ENCODE measurements around the gene TBC1D14.
"Not testable (repeated sequence)": the region's sequence is repeated elsewhere in the genome, so short reads cannot be mapped to it uniquely, and the experiment has no call there.

The TBC1D14 gene

DNA sequence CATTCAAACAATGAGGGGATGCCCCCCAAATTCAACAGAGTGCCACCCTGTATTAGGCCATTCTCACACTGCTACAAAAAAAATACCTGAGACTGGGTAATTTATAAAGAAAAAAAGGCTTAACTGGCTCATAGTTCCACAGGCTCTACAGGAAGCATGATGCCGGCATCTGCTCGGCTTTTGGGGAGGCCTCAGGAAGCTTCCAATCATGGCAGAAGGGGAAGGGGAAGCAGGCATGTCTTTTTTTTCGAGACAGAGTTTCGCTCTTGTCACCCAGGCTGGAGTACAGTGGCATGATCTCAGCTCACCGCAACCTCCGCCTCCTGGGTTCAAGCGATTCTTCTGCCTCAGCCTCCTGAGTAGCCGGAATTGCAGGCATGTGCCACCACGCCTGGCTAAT, 18.7 kb upstream of the TBC1D14 start:
- DNase-seq (ENCODE audit: low read depth, low spot score): not testable (repeated sequence)

DNA sequence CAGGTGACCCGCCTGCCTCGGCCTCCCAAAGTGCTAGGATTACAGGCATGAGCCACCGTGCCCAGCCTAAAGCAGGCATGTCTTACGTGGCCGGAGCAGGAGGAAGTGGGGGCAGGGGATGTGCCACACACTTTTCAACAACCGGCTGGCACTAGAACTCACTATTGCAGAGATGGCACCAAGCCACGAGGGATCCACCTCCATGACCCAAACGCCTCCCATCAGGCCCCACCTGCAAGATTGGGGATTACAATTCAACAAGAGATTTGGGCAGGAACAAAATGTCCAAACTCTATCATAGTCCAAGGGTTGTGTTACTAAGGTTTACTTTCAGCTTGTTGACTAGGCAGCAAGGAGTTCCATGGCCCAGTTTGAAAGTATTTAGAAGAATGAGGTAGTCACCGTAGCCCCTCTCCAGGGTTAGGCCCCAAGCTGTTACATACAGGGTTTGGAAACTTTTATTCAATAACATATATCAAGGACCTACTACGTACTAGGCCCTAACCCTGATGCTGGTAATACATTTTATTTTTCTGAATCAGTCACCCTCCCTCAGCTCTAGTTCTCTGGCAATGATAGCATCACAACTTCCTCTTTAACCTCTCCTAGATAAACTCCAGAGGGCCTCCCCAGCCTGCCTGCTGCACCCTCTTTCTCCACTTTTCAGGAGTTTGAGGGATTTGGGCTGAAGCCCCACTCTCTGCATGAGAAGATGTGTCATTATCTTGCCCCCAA, 18.0 kb upstream of the TBC1D14 start:
- DNase-seq (ENCODE audit: low read depth, low spot score): no peak

- no peak for DNase-seq (ENCODE audit: low read depth, low spot score)
Measured at GRCh38 chr4:6892190-6892908, 17.3 kb upstream of the TBC1D14 start.

DNA sequence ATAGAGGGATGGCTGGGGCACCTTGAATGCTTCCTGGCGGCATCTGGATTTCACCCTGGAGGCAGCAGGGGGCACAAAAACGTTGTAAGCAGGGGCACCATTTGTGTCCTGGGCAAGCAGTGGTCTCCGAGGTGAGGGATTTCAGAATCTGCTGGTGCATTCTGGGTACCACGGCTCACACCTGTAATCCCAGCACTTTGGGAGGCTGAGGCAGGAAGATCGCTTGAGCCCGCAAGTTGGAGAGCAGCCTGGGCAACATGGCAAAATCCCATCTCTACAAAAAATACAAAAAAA, 16.8 kb upstream of the TBC1D14 start:
- no peak for DNase-seq (ENCODE audit: low read depth, low spot score)

DNA sequence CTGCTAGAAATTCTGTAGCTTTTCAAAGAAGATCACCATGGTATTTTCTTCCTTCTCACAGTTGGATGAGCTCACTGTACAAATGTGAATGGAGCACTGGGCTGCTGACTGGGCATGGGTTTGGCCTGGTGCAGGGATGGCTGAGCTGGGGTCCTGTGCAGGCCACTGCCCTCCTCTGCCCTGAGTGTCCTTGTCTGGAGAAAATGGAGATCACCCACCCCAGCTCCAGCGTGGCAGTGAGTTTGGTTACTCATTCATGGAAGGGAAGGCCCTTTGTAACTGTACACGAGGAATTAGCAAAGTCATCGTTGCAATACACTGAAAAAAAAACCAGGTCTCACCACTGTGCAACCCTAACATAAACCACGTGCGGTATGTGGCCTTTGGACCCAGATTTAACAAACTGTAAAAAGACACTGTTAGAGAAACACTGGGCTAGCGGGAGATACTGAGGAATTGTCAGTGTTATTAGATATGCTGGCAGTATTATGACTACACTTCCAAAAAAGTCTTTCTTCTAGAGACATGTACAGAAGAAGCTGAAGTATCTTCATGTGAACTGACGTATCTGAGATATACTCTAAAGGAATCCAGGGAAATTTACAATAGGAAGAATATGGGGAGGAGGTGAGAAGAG, 16.1 kb upstream of the TBC1D14 start:
- no peak for DNase-seq (ENCODE audit: low read depth, low spot score)

DNA sequence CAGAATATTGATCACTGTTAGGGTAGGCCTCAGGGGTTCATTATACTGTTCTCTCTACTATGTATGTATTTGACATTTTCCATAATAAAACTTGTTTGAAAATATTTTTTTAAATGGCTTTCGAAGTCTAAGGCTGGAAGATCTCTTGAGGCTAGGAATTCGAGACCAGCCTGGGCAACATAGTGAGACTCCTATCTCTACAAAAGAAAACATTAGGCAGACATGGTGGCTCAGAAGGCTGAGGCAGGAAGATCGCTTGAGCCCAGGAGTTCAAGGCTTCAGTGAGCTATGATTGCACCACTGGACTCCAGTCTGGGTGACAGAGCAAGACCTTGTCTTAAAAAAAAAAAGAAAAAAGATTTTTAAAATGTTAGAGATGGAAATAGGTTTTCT, 15.5 kb upstream of the TBC1D14 start:
- DNase-seq (ENCODE audit: low read depth, low spot score): no peak

DNA sequence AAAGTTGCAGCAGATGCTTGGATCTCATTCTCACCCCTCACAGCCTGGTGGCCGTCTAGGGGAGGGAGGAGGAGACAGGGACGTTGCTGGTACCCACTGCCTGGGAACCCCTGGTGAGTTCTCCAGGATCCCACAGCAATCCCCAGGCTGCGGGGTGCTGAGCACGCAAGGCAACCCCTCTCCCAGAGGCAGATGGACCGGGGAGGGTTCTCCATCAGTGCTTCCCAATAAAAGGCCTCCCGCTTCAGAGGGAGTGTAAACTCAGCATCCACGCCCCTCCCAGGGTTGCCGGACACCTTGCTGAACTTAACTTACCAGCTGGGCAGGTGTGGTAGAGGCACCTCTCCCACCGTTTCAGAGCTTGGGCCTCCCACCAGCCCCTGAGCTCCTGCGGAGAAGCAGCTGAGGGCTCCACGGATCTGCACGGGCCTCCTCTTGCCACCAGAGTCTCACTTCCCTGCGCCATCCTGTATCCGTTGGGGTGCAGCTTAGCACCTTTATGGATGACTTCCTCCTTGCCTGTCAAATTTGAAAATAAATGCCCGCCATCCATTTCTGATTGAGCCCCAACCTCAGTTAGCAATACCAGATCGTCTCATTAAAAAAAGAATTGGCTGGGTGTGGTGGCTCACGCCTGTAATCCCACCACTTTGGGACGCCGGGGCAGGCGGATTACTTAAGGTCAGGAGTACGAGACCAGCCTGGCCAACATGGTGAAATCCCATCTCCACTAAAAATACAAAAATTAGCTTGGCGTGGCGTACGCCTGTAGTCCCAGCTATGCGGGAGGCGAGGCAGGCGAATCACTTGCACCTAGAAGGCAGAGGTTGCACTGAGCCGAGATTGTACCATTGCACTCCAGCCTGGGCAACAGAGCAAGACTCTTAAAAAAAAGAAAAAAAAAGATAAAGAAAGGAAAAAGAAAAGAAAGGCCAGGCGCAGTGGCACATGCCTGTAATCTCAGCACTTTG, 14.8 kb upstream of the TBC1D14 start:
- DNase-seq (ENCODE audit: low read depth, low spot score): no peak

DNA sequence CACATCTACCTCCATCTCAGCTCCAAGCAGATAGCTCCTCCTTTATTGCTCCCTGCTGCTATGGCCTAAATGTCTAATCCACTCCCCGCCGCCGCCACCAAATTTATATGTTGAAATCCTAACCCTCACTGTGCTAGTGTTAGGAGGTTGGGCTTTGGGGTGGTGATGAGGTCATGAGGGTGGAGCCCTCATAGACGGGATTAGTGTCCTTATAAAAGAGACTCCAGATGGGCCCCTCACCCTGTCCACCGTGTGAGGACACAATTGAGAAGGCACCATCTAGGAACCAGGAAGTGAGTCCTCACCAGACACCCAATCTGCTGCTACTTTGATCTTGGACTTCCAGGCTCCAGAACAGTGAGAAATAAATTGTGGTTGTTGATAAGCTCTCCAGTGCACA, 13.6 kb upstream of the TBC1D14 start:
- DNase-seq (ENCODE audit: low read depth, low spot score): no peak

DNA sequence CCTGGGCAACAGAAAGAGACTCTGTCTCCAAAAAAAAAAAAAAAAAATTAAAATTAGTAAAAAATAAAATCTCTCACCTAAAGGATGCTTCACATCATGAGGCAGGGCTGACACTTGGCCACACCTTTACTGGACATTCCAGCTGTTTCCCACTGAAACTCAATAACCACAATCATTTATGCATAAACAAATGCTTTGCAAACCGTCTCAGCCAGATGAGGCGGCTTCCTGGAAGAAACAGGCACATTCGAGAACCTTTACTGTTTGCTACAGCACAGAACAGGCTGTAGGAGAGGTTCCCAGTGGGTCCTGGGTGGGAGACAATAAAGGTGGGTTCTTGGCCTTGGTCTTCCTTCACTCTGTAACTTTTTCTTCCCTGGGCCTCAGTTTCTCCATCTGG, 10.9 kb upstream of the TBC1D14 start:
- no peak for DNase-seq (ENCODE audit: low read depth, low spot score)

GRCh38 chr4:6900181-6900812, 9.3 kb upstream of the TBC1D14 start:
- no peak for DNase-seq (ENCODE audit: low read depth, low spot score)

- no peak for DNase-seq (ENCODE audit: low read depth, low spot score)
Measured at GRCh38 chr4:6900956-6901355, 8.7 kb upstream of the TBC1D14 start.

- DNase-seq (ENCODE audit: low read depth, low spot score): no peak
Measured at GRCh38 chr4:6901669-6902317, 7.8 kb upstream of the TBC1D14 start.

- DNase-seq (ENCODE audit: low read depth, low spot score): no peak
Measured at GRCh38 chr4:6902318-6903042, 7.1 kb upstream of the TBC1D14 start.

- DNase-seq (ENCODE audit: low read depth, low spot score): no peak
Measured at GRCh38 chr4:6905516-6906445, 3.8 kb upstream of the TBC1D14 start.

DNA sequence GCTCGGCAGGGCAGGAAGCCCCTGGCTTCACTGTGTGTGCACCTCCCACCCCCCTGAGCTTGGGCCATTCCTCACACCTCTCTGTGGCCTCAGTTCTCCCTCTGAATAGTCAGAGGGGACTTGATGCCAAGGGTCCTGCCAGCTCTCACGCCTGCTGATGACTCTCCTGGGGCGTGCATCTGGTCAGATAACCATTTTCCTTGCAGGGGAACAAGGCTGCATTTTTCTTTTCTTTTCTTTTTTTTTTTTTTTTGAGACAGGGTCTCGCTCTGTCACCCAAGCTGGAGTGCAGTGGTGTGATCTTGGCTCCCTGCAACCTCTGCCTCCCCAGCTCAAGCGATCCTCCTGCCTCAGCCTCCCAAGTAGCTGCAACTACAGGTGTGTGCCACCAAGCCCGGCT, 3.1 kb upstream of the TBC1D14 start:
- DNase-seq (ENCODE audit: low read depth, low spot score): not testable (repeated sequence)

DNA sequence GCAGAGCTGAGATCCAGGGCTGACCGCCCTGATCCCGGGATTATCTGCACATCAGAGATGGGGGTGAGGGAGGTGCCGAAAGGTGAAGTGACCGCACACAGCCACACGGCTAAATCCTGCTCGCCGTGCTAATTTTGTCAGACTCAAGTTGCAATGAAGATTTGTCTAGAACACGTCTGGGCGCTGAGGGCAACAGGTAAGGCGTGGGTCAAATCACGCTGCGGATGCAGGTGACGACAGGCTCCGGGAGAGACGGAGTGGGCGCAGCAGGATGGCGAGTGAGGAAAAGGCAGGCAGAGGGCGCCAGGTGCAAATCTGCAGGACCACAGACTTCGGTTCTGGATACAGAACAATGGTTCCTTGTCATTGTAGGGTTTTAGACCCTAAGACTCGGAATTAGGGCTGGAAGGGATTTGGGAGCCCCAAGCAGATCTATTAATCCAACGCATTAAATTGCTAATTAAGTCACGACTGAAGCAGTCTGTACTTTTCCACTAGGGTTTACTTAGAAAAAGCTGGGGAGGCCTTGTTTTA, 1.9 kb upstream of the TBC1D14 start:
- DNase-seq (ENCODE audit: low read depth, low spot score): no peak

GRCh38 chr4:6908432-6909112, 1.1 kb upstream of the TBC1D14 start:
- DNase-seq (ENCODE audit: low read depth, low spot score): no peak

- DNase-seq (ENCODE audit: low read depth, low spot score): no peak
Measured at GRCh38 chr4:6909970-6910339, 329 bp downstream of the TBC1D14 start.

All from iPS DF 19.7 (cell line).